Breast epithelium (tissue), 3 donors: ENCODE measurements around the gene SNAPIN.

ENCODE experiments used
- POLR2A ChIP-seq: fragments of 450-650 bp; IDR thresholded peaks from one replicate; pipeline ENCODE4 v1.6.1; 2016; ENCODE audit warnings: antibody characterized with exemption, mild to moderate bottlenecking, moderate library complexity
- TF ChIP-seq, protein P1 (sequence below), 3 donors: fragments of 450-650 bp; IDR thresholded peaks; one replicate each; pipeline ENCODE4 v1.5.1; 2016 to 2017; ENCODE audit warnings: antibody characterized with exemption in 3 of 3, mild to moderate bottlenecking in 3 of 3, moderate library complexity in 3 of 3

DNA sequence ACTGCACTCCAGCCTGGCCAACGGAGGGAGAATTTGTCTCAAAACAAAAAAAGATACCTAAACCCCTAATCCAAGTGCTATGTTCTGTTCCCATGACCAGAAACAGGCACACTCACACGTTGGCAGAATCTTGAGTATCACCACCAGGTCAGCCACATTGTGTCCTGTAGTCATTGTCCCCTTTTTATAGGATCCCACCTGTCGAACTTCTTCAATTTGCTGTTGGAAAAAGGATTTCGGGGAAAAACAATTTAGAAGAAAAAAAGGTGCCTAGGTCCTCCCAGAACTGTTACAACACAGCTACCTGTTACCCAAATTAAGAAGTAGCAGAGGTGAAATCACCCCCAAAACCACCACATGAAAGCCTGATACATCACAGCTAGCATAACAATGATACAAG is 8.9 kb downstream of the SNAPIN start:
- TF ChIP-seq, protein P1, sequence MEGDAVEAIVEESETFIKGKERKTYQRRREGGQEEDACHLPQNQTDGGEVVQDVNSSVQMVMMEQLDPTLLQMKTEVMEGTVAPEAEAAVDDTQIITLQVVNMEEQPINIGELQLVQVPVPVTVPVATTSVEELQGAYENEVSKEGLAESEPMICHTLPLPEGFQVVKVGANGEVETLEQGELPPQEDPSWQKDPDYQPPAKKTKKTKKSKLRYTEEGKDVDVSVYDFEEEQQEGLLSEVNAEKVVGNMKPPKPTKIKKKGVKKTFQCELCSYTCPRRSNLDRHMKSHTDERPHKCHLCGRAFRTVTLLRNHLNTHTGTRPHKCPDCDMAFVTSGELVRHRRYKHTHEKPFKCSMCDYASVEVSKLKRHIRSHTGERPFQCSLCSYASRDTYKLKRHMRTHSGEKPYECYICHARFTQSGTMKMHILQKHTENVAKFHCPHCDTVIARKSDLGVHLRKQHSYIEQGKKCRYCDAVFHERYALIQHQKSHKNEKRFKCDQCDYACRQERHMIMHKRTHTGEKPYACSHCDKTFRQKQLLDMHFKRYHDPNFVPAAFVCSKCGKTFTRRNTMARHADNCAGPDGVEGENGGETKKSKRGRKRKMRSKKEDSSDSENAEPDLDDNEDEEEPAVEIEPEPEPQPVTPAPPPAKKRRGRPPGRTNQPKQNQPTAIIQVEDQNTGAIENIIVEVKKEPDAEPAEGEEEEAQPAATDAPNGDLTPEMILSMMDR (IDR thresholded peaks at IDR 0.05) = no peak
- no peak for TF ChIP-seq POLR2A
